ENCODE measurements around the gene SEMA3B. TPM values are rescaled to one million over a fixed set of nuclear protein-coding genes. Genes with fewer than 3 reads are reported as not detected.
A peak's percentile ranks its signal among the peaks of the same experiment; 100 is the strongest.

SEMA3B gene
- total and polyA plus RNA-seq, 8 donors: 40.1 to 310 (median 103) TPM

GRCh38 chr3:50245251-50245745 lies 23.6 kb upstream of the SEMA3B start:
- intact Hi-C loops (cut with DNase I; ENCODE audit: low total_unique reads): no loop called here
- WGBS, 5 donors: 62 to 75% (median 71%) methylated on average over 13 to 16 of the region's 16 CpGs
- H3K36me3 ChIP-seq: peaks cover 0 to 5% (median 0%) of the 10 kb centered on the region in 4 donors
- no peaks in the 10 kb centered on the region for H3K27me3 ChIP-seq
- TF ChIP-seq POLR2A (IDR thresholded peaks at IDR 0.05): no peak
- no peak for TF ChIP-seq POLR2AphosphoS5 (IDR thresholded peaks at IDR 0.05)
- no peak for TF ChIP-seq EP300 (IDR thresholded peaks at IDR 0.05)
- no peak for TF ChIP-seq CTCF (IDR thresholded peaks at IDR 0.05)
- DNase-seq: no peak
- peak overlapping the region in 3 of 4 donors; percentile 46 to 55 (median 48) for H3K4me3 ChIP-seq
- peak overlapping the region; percentile 53 to 97 (median 90) for H3K27ac ChIP-seq
- H3K9me3 ChIP-seq: no peaks in the 10 kb centered on the region
- H3K4me1 ChIP-seq: peaks cover 93 to 100% (median 98%) of the 10 kb centered on the region in 4 donors

- Histone ChIP-seq H3K9me3 (no peaks in the 10 kb centered on the region), H3K27me3 (no peaks in the 10 kb centered on the region), H3K36me3 (peaks cover 0 to 6% (median 0%) of the 10 kb centered on the region in 4 donors), H3K4me1 (peaks cover 92 to 100% (median 98%) of the 10 kb centered on the region in 4 donors), H3K4me3 (peak overlapping the region; percentile 46 to 55 (median 51)), H3K27ac (peak overlapping the region; percentile 53 to 97 (median 90))
- peak; percentile 94 to 96 for DNase-seq
- intact Hi-C loops (cut with DNase I; ENCODE audit: low total_unique reads): no loop called here
- 0 to 2% (median 1%) methylated on average over 14 to 25 of the region's 25 CpGs for whole genome bisulfite sequencing, 5 donors
- TF ChIP-seq POLR2AphosphoS5 (IDR thresholded peaks at IDR 0.05) (peak in 2 of 3 donors; percentile 55 to 72), POLR2A (IDR thresholded peaks at IDR 0.05) (no peak), EP300 (IDR thresholded peaks at IDR 0.05) (no peak), CTCF (IDR thresholded peaks at IDR 0.05) (peak in 6 of 7 experiments; percentile 67 to 99 (median 96))
These were observed 23.0 kb upstream of the SEMA3B start for GRCh38 chr3:50245831-50246516.

- peak in 1 of 2 donors; percentile 86 for DNase-seq
- Histone ChIP-seq H3K9me3 (no peaks in the 10 kb centered on the region), H3K4me1 (peaks cover 88 to 100% (median 97%) of the 10 kb centered on the region in 4 donors), H3K27ac (peak overlapping the region; percentile 53 to 97 (median 90)), H3K27me3 (no peaks in the 10 kb centered on the region), H3K4me3 (peak overlapping the region in 3 of 4 donors; percentile 46 to 55 (median 54)), H3K36me3 (peaks cover 0 to 12% (median 2%) of the 10 kb centered on the region in 4 donors)
- TF ChIP-seq CTCF (IDR thresholded peaks at IDR 0.05) (peak in 1 of 7 experiments; percentile 30), POLR2A (IDR thresholded peaks at IDR 0.05) (no peak), EP300 (IDR thresholded peaks at IDR 0.05) (no peak), POLR2AphosphoS5 (IDR thresholded peaks at IDR 0.05) (peak in 1 of 3 donors; percentile 44)
- intact Hi-C loops (cut with DNase I; ENCODE audit: low total_unique reads): no loop called here
- 5 to 36% (median 26%) methylated on average over 8 to 10 of the region's 10 CpGs for WGBS, 5 donors
These were observed 22.4 kb upstream of the SEMA3B start for GRCh38 chr3:50246517-50246954.

GRCh38 chr3:50248387-50248786 lies 20.6 kb upstream of the SEMA3B start:
- Histone ChIP-seq H3K4me1 (peaks cover 70 to 99% (median 88%) of the 10 kb centered on the region in 4 donors), H3K27me3 (no peaks in the 10 kb centered on the region), H3K4me3 (peak overlapping the region in 1 of 4 donors; percentile 4), H3K36me3 (peaks cover 16 to 31% (median 20%) of the 10 kb centered on the region in 4 donors), H3K27ac (peak overlapping the region; percentile 66 to 97 (median 90)), H3K9me3 (no peaks in the 10 kb centered on the region)
- peak; percentile 62 to 84 for DNase-seq
- intact Hi-C loops (cut with DNase I; ENCODE audit: low total_unique reads): no loop called here
- WGBS, 5 donors: 12 to 36% (median 20%) methylated on average over 3 of the region's 3 CpGs
- TF ChIP-seq POLR2AphosphoS5 (IDR thresholded peaks at IDR 0.05) (peak in 2 of 3 donors; percentile 56 to 60), EP300 (IDR thresholded peaks at IDR 0.05) (no peak), POLR2A (IDR thresholded peaks at IDR 0.05) (no peak)
